HEK293 (cell line): ENCODE results near the gene GFI1.

Source experiments
- CTCF ChIA-PET: fragments of 350-600 bp; formaldehyde crosslinking; extraction: SDS; loops from one replicate; lab custom pipeline; 2021; ENCODE audit warnings: antibody characterized with exemption; lab: Yijun Ruan, JAX
- POLR2A ChIA-PET: fragments of 300-600 bp; formaldehyde crosslinking; extraction: SDS; loops from one replicate; lab custom pipeline; 2020; ENCODE audit warnings: antibody characterized with exemption, inconsistent platforms; lab: Yijun Ruan, JAX
- H3K27ac ChIP-seq: fragments of 200-500 bp; sonication (Bioruptor generic); 2 replicates; pipeline ENCODE4 v1.5.1; 2014; ENCODE audit warnings: low read depth, low read length, control low read depth, inconsistent platforms; ENCODE audit errors: extremely low read depth
- H3K36me3 ChIP-seq, 2 experiments: fragments of 200-500 bp in 1 of 2; sonication (Bioruptor generic) in 1 of 2; 1 replicate in 1 of 2; 2 replicates in 1 of 2; pipeline ENCODE4 v1.5.1; 2014 to 2017; ENCODE audit warnings: inconsistent platforms in 2 of 2, low read length in 2 of 2; ENCODE audit not compliant: control insufficient read depth in 2 of 2, insufficient read depth in 1 of 2
- H3K4me1 ChIP-seq: fragments of 200-500 bp; sonication (Bioruptor generic); 2 replicates; pipeline ENCODE4 v1.5.1; 2014; ENCODE audit warnings: mild to moderate bottlenecking, low read length, inconsistent platforms; ENCODE audit not compliant: control insufficient read depth, insufficient read depth
- H3K4me3 ChIP-seq: 2 replicates; pipeline ENCODE4 v1.5.1; 2011; ENCODE audit warnings: low read depth, mild to moderate bottlenecking, control low read depth, low read length, moderate library complexity
- H3K9me3 ChIP-seq: fragments of 200-500 bp; sonication (Bioruptor generic); 2 replicates; pipeline ENCODE4 v1.5.1; 2014; ENCODE audit warnings: low read depth, low read length, inconsistent platforms; ENCODE audit not compliant: control insufficient read depth, insufficient read depth
- ATF2 ChIP-seq: fragments of 450-650 bp; formaldehyde crosslinking; IDR thresholded peaks from 2 replicates; pipeline ENCODE4 v1.5.1; 2016; ENCODE audit warnings: missing biosample characterization, missing genetic modification characterization, low read depth
- HOXA7 ChIP-seq: sonication (generic); formaldehyde crosslinking; IDR thresholded peaks from 2 replicates; pipeline ENCODE4 v1.8.1; 2022; ENCODE audit warnings: missing genetic modification reagents, borderline replicate concordance
- KLF17 ChIP-seq: fragments of 450-650 bp; formaldehyde crosslinking; IDR thresholded peaks from 2 replicates; pipeline ENCODE4 v1.5.1; 2016; ENCODE audit warnings: missing biosample characterization, missing genetic modification characterization
- SCRT2 ChIP-seq: fragments of 450-650 bp; formaldehyde crosslinking; IDR thresholded peaks from 2 replicates; pipeline ENCODE4 v1.5.1; 2016; ENCODE audit warnings: missing biosample characterization, missing genetic modification characterization
- TSHZ1 ChIP-seq: fragments of 450-650 bp; formaldehyde crosslinking; IDR thresholded peaks from 2 replicates; pipeline ENCODE4 v1.5.1; 2016; ENCODE audit warnings: missing biosample characterization, missing genetic modification characterization, borderline replicate concordance
- ZBTB10 ChIP-seq: fragments of 450-650 bp; formaldehyde crosslinking; IDR thresholded peaks from 2 replicates; pipeline ENCODE4 v1.5.1; 2016; ENCODE audit warnings: missing biosample characterization, missing genetic modification characterization
- ZBTB49 ChIP-seq: fragments of 450-650 bp; formaldehyde crosslinking; IDR thresholded peaks from 2 replicates; pipeline ENCODE4 v1.5.1; 2016; ENCODE audit warnings: missing biosample characterization, missing genetic modification characterization, low read depth
- ZNF266 ChIP-seq: fragments of 450-650 bp; formaldehyde crosslinking; IDR thresholded peaks from 2 replicates; pipeline ENCODE4 v1.5.1; 2016; ENCODE audit warnings: missing biosample characterization, missing genetic modification characterization, low read depth
- ZNF280D ChIP-seq: fragments of 450-650 bp; formaldehyde crosslinking; IDR thresholded peaks from 2 replicates; pipeline ENCODE4 v1.5.1; 2016; ENCODE audit warnings: missing biosample characterization, missing genetic modification characterization
- ZNF394 ChIP-seq: fragments of 450-650 bp; formaldehyde crosslinking; IDR thresholded peaks from 2 replicates; pipeline ENCODE4 v1.5.1; 2016; ENCODE audit warnings: missing biosample characterization, missing genetic modification characterization, mild to moderate bottlenecking, moderate library complexity, borderline replicate concordance
- ZNF48 ChIP-seq: fragments of 450-650 bp; formaldehyde crosslinking; IDR thresholded peaks from 2 replicates; pipeline ENCODE4 v1.5.1; 2016; ENCODE audit warnings: missing biosample characterization, missing genetic modification characterization
- ZNF488 ChIP-seq: fragments of 450-650 bp; formaldehyde crosslinking; IDR thresholded peaks from 2 replicates; pipeline ENCODE4 v1.5.1; 2016; ENCODE audit warnings: missing biosample characterization, missing genetic modification characterization
- ZNF843 ChIP-seq: fragments of 450-650 bp; formaldehyde crosslinking; IDR thresholded peaks from 2 replicates; pipeline ENCODE4 v1.5.1; 2016; ENCODE audit warnings: missing biosample characterization, missing genetic modification characterization
- ZXDB ChIP-seq: fragments of 450-650 bp; formaldehyde crosslinking; IDR thresholded peaks from 2 replicates; pipeline ENCODE4 v1.5.1; 2016; ENCODE audit warnings: missing biosample characterization, missing genetic modification characterization

GFI1 gene

GRCh38 chr1:92494485-92495141 lies 7.9 kb upstream of the GFI1 start:
- ChIA-PET CTCF (interaction anchor here (0.6 to 0.7 kb wide), 2 partner anchors 7 to 17 kb away, joined by 3 to 4 read pairs; no protein-coding TSS in a partner anchor), POLR2A (no interaction called here)
- Histone ChIP-seq H3K4me1 (no peaks in the 10 kb centered on the region), H3K36me3 (no peaks in the 10 kb centered on the region), H3K27ac (no peak overlapping the region), H3K4me3 (no peak overlapping the region), H3K9me3 (no peaks in the 10 kb centered on the region)
- TF ChIP-seq HOXA7 (CRISPR knock-in tag) (no peak), ZXDB (tag by site-specific recombination) (no peak), ZNF394 (tag by site-specific recombination) (no peak), ZBTB10 (tag by site-specific recombination) (no peak), ZBTB49 (tag by site-specific recombination) (no peak), ZNF280D (tag by site-specific recombination) (no peak), ZNF843 (tag by site-specific recombination) (no peak), ZNF488 (no peak), ZNF48 (tag by site-specific recombination) (no peak), TSHZ1 (tag by site-specific recombination) (no peak)

- H3K4me3 ChIP-seq: no peak overlapping the region
- POLR2A ChIA-PET: interaction anchor here (0.6 kb wide), 1 partner anchor 90 kb away, joined by 5 read pairs; no protein-coding TSS in a partner anchor
- CTCF ChIA-PET: no interaction called here
- H3K27ac ChIP-seq: no peak overlapping the region
- H3K36me3 ChIP-seq: no peaks in the 10 kb centered on the region
- H3K4me1 ChIP-seq: no peaks in the 10 kb centered on the region
- H3K9me3 ChIP-seq: no peaks in the 10 kb centered on the region
- TF ChIP-seq ZNF266 (tag by site-specific recombination) (no peak), KLF17 (tag by site-specific recombination) (no peak), ZBTB10 (tag by site-specific recombination) (no peak), ATF2 (tag by site-specific recombination) (no peak), SCRT2 (tag by site-specific recombination) (no peak)
Measured at GRCh38 chr1:92493139-92493538, 6.4 kb upstream of the GFI1 start.
